ENCODE measurements around the gene PLA2G5. TPM values are rescaled to one million over a fixed set of nuclear protein-coding genes. Genes with fewer than 3 reads are reported as not detected.
"Not testable (repeated sequence)": the region's sequence is repeated elsewhere in the genome, so short reads cannot be mapped to it uniquely, and the experiment has no call there.

PLA2G5 gene
- total and polyA plus RNA-seq, 2 of the 13 experiments (the other 11 are each of a cell fraction or from before 2014, with no cell fraction given) = not detected

- no peaks in the 10 kb centered on the region for H3K9me3 ChIP-seq (ENCODE audit: low read length)
- no peaks in the 10 kb centered on the region for H3K4me1 ChIP-seq (ENCODE audit: insufficient read depth, low read length)
- ChIA-PET CTCF (ENCODE audit: low intra/inter-chr PET ratio, low total read pairs) (no interaction called here), POLR2A (no interaction called here)
- H3K9ac ChIP-seq (ENCODE audit: insufficient read depth, low read depth, low read length) = no peak overlapping the region
- intact Hi-C loops (cut with micrococcal nuclease; ENCODE audit: unreplicated experiment) (no loop called here), in situ Hi-C loops (cut with HindIII; ENCODE audit: extremely low pct_ligation_motif_present, low pct_unique_long_range_greater_than_20kb) (no loop called here)
- DNase-seq (ENCODE audit: low spot score) = no peak
- H3K36me3 ChIP-seq (replicated peaks in 1 of 2; ENCODE audit: control insufficient read depth in 1 of 2, insufficient read depth in 2 of 2, low read length in 2 of 2) = no peaks in the 10 kb centered on the region
- H3K4me3 ChIP-seq (replicated peaks in 1 of 3; ENCODE audit: insufficient read depth in 1 of 3, low read depth in 2 of 3, low read length in 3 of 3) = no peak overlapping the region
- no TSS peak for BruUV-seq (replicated peaks)
- H2AFZ ChIP-seq (ENCODE audit: low read length) = no peak overlapping the region
- 70% methylated on average over 7 of the region's 10 CpGs for WGBS (ENCODE audit: low lambda C conversion rate)
- TF ChIP-seq SSRP1 (CRISPR knock-in tag; IDR thresholded peaks at IDR 0.05) (no peak), NCOA5 (CRISPR knock-in tag; IDR thresholded peaks at IDR 0.05) (no peak), SMAD1 (CRISPR knock-in tag; IDR thresholded peaks at IDR 0.05; ENCODE audit: borderline replicate concordance, low read depth) (no peak), NR0B2 (CRISPR knock-in tag; IDR thresholded peaks at IDR 0.05) (no peak)
- no peak for FAIRE-seq
- no peaks in the 10 kb centered on the region for H4K20me1 ChIP-seq (ENCODE audit: insufficient read depth, low read length)
- no peak overlapping the region for H3K4me2 ChIP-seq (ENCODE audit: low read depth, low read length)
- no peak for ATAC-seq
- H3K27me3 ChIP-seq (ENCODE audit: control insufficient read depth in 1 of 2, insufficient read depth in 2 of 2, low read length in 2 of 2) = 0 out of 5 replicates have a peak, but pooled peaks cover 0 to 4% of the 10 kb centered on the region in 2 experiments
- H3K79me2 ChIP-seq (ENCODE audit: insufficient read depth, low read length) = no peaks in the 10 kb centered on the region
- no peak overlapping the region for H3K27ac ChIP-seq (ENCODE audit: extremely low read length, insufficient read depth, low read length)
Measured at GRCh38 chr1:20126806-20127440, 56.9 kb downstream of the PLA2G5 start.

GRCh38 chr1:20130518-20130917 is 60.5 kb downstream of the PLA2G5 start:
- in situ Hi-C loops (cut with HindIII; ENCODE audit: extremely low pct_ligation_motif_present, low pct_unique_long_range_greater_than_20kb); H4K20me1 ChIP-seq (ENCODE audit: insufficient read depth, low read length); H3K4me1 ChIP-seq (ENCODE audit: insufficient read depth, low read length); H3K27me3 ChIP-seq (ENCODE audit: control insufficient read depth in 1 of 2, insufficient read depth in 2 of 2, low read length in 2 of 2); H3K9ac ChIP-seq (ENCODE audit: insufficient read depth, low read depth, low read length); H2AFZ ChIP-seq (ENCODE audit: low read length); BruUV-seq (replicated peaks); H3K36me3 ChIP-seq (replicated peaks in 1 of 2; ENCODE audit: control insufficient read depth in 1 of 2, insufficient read depth in 2 of 2, low read length in 2 of 2); POLR2A ChIA-PET; H3K9me3 ChIP-seq (ENCODE audit: low read length); FAIRE-seq; CTCF ChIA-PET (ENCODE audit: low intra/inter-chr PET ratio, low total read pairs); H3K79me2 ChIP-seq (ENCODE audit: insufficient read depth, low read length); ATAC-seq; H3K27ac ChIP-seq (ENCODE audit: extremely low read length, insufficient read depth, low read length); H3K4me3 ChIP-seq (replicated peaks in 1 of 3; ENCODE audit: insufficient read depth in 1 of 3, low read depth in 2 of 3, low read length in 3 of 3); intact Hi-C loops (cut with micrococcal nuclease; ENCODE audit: unreplicated experiment); DNase-seq (ENCODE audit: low spot score); H3K4me2 ChIP-seq (ENCODE audit: low read depth, low read length): not testable (repeated sequence)
- WGBS (ENCODE audit: low lambda C conversion rate) = 11% methylated on average over 3 of the region's 3 CpGs
